Measurements from ENCODE around the gene GHDC. TPM values are rescaled to one million over a fixed set of nuclear protein-coding genes. Genes with fewer than 3 reads are reported as not detected.
"Not testable (repeated sequence)": the region's sequence is repeated elsewhere in the genome, so short reads cannot be mapped to it uniquely, and the experiment has no call there.

Gene GHDC
- total RNA-seq, 1 donor from 2014 or later, result 5.3 TPM

GRCh38 chr17:42225646-42226045 is 31.4 kb upstream of the GHDC start:
- Mint-ChIP-seq H3K4me1 (ENCODE audit: low read depth, unreplicated experiment) (peaks cover 12% of the 10 kb centered on the region), H3K4me3 (ENCODE audit: unreplicated experiment) (no peak overlapping the region), H3K9me3 (ENCODE audit: unreplicated experiment) (no peaks in the 10 kb centered on the region), H3K27me3 (ENCODE audit: unreplicated experiment) (peaks cover 4% of the 10 kb centered on the region), H3K27ac (ENCODE audit: unreplicated experiment) (no peak overlapping the region), H3K36me3 (ENCODE audit: unreplicated experiment) (no peaks in the 10 kb centered on the region)
- DNase-seq, result no peak
- no peak for TF ChIP-seq CTCF (IDR thresholded peaks at IDR 0.05; ENCODE audit: partially characterized antibody, unreplicated experiment)

- no peaks in the 10 kb centered on the region for H3K36me3 Mint-ChIP-seq (ENCODE audit: unreplicated experiment)
- TF ChIP-seq CTCF (IDR thresholded peaks at IDR 0.05; ENCODE audit: partially characterized antibody, unreplicated experiment), result no peak
- no peak overlapping the region for H3K4me3 Mint-ChIP-seq (ENCODE audit: unreplicated experiment)
- peaks cover 12% of the 10 kb centered on the region for H3K4me1 Mint-ChIP-seq (ENCODE audit: low read depth, unreplicated experiment)
- H3K27ac Mint-ChIP-seq (ENCODE audit: unreplicated experiment), result no peak overlapping the region
- peaks cover 3% of the 10 kb centered on the region for H3K9me3 Mint-ChIP-seq (ENCODE audit: unreplicated experiment)
- no peak for DNase-seq
- peaks cover 4% of the 10 kb centered on the region for H3K27me3 Mint-ChIP-seq (ENCODE audit: unreplicated experiment)
Measured at GRCh38 chr17:42224651-42225050, 30.4 kb upstream of the GHDC start.

GRCh38 chr17:42221886-42222745 is 27.8 kb upstream of the GHDC start:
- Mint-ChIP-seq H3K4me1 (ENCODE audit: low read depth, unreplicated experiment) (peaks cover 16% of the 10 kb centered on the region), H3K27ac (ENCODE audit: unreplicated experiment) (peak overlapping the region; percentile 35), H3K27me3 (ENCODE audit: unreplicated experiment) (peaks cover 4% of the 10 kb centered on the region), H3K9me3 (ENCODE audit: unreplicated experiment) (peaks cover 3% of the 10 kb centered on the region), H3K4me3 (ENCODE audit: unreplicated experiment) (peak overlapping the region; percentile 7), H3K36me3 (ENCODE audit: unreplicated experiment) (no peaks in the 10 kb centered on the region)
- peak; percentile 65 for TF ChIP-seq CTCF (IDR thresholded peaks at IDR 0.05; ENCODE audit: partially characterized antibody, unreplicated experiment)
- peak; percentile 49 for DNase-seq

- peaks cover 16% of the 10 kb centered on the region for H3K4me1 Mint-ChIP-seq (ENCODE audit: low read depth, unreplicated experiment)
- not testable (repeated sequence) for DNase-seq; H3K4me3 Mint-ChIP-seq (ENCODE audit: unreplicated experiment); H3K27me3 Mint-ChIP-seq (ENCODE audit: unreplicated experiment); H3K36me3 Mint-ChIP-seq (ENCODE audit: unreplicated experiment); H3K9me3 Mint-ChIP-seq (ENCODE audit: unreplicated experiment); H3K27ac Mint-ChIP-seq (ENCODE audit: unreplicated experiment)
Measured at GRCh38 chr17:42219280-42219679, 25.0 kb upstream of the GHDC start.

GRCh38 chr17:42214156-42214555 is 19.9 kb upstream of the GHDC start:
- no peak overlapping the region for H3K27ac Mint-ChIP-seq (ENCODE audit: unreplicated experiment)
- H3K27me3 Mint-ChIP-seq (ENCODE audit: unreplicated experiment), result no peaks in the 10 kb centered on the region
- no peaks in the 10 kb centered on the region for H3K36me3 Mint-ChIP-seq (ENCODE audit: unreplicated experiment)
- H3K4me3 Mint-ChIP-seq (ENCODE audit: unreplicated experiment), result no peak overlapping the region
- no peak for DNase-seq
- no peak for TF ChIP-seq CTCF (IDR thresholded peaks at IDR 0.05; ENCODE audit: partially characterized antibody, unreplicated experiment)
- peaks cover 20% of the 10 kb centered on the region for H3K4me1 Mint-ChIP-seq (ENCODE audit: low read depth, unreplicated experiment)
- H3K9me3 Mint-ChIP-seq (ENCODE audit: unreplicated experiment), result peaks cover 4% of the 10 kb centered on the region
